ENCODE measurements around the gene CRISP3.

DNA sequence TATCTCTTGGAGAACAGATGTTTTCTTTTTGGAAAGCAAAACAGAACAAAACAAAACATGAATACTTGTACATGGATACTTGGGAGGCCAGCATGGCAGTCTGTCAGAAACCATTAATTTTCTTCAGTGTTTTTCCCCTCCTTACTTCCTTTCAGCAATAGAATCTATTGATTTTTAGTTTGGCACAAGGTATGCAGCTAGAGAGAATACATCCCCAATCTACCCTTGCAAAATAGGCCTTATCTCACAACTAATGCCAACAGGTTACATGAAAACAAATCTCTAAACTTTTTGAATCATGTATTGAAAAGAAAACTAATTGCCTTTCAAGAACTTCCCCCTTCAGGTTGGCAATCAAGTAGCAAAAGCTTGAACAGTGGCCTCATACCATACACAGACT, 40.1 kb upstream of the CRISP3 start:
- TF ChIP-seq, protein P1, sequence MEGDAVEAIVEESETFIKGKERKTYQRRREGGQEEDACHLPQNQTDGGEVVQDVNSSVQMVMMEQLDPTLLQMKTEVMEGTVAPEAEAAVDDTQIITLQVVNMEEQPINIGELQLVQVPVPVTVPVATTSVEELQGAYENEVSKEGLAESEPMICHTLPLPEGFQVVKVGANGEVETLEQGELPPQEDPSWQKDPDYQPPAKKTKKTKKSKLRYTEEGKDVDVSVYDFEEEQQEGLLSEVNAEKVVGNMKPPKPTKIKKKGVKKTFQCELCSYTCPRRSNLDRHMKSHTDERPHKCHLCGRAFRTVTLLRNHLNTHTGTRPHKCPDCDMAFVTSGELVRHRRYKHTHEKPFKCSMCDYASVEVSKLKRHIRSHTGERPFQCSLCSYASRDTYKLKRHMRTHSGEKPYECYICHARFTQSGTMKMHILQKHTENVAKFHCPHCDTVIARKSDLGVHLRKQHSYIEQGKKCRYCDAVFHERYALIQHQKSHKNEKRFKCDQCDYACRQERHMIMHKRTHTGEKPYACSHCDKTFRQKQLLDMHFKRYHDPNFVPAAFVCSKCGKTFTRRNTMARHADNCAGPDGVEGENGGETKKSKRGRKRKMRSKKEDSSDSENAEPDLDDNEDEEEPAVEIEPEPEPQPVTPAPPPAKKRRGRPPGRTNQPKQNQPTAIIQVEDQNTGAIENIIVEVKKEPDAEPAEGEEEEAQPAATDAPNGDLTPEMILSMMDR (IDR thresholded peaks at IDR 0.05 in 4 of 5, conservative IDR thresholded peaks at IDR 0.05 in 1 of 5), result no peak
- TF ChIP-seq POLR2A (IDR thresholded peaks at IDR 0.05), result no peak
